NCI-H2171 (cell line): ENCODE data around the gene GPR4.

Experiments
- DNase-seq: peaks from one replicate; lab custom pipeline; 2025; lab: John Stamatoyannopoulos, UW

Gene GPR4

DNA sequence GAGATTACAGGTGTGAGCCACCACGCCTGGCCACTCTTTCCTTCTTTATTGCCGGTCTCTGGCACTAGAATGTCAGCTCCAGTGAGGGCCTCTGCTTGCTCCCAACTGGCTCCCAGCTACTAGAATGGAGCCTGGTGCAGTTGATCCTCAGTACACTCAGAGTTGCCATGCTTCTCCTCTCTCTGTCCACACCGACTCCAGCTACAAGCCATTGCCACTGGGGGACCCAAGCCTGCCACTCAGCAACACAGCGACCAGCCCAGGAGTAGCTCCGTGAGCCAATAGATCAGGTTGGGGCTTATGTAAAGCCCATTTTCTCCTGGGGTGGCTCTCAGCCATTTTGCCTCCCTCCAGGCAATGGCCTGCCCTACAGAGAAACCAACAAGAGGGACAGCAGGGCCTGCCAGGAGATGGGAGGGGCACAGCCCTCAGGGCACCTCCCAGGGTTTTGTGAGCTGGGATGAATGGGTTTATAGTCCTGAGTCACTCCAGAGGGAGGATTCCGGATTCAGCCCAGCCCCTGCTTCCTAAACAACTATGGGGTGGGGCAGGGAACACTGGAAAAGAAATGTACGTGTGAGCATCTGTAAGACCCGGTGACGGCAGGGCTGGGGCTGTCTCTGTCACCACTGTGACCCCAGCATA, 53.9 kb downstream of the GPR4 start:
- no peak for DNase-seq

DNA sequence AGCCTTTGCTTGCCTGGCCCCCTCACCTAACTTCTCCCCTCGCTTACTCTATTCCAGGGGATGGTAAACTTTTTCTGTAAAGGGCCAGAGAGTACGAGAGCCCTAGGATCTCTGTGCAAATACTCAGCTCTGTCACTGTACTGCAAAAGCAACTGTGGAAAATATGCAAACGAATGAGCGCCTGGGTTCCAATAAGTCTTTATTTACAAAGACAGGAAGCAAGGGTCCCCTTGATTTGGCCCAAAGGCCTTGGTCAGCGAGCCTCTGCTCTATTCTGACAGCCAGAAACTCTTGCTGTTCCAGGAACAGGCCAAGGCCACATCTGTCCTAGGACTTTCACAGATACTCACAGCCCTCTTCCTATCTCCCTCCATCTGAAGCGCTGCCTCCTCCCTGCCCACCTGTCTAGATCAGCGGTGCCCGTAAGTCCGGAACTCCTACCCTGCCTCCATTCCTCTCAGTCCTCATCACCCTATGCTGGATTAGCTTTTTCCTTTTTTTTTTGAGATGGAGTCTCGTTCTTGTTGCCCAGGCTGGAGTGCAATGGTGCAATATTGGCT, 54.7 kb downstream of the GPR4 start:
- no peak for DNase-seq

DNA sequence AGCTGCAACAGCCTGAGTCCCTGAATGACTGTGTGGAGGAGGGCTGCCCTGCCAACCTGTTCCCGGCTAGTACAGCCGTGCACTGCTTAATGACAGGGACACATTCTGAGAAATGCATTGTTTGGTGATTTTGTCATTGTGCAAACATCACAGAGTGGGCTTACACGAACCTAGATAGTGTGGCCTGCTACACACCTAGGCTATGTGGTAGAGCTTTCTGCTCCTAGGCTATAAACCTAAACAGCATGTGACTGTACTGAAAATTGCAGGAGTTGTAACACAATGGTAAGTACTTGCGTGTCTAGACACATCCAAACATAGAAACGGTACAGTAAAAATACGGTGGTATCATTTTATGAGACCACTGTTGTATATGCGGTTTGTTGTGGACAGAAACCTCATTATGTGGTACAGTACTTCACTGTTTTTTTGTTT, 59.8 kb downstream of the GPR4 start:
- DNase-seq: no peak
